SU-DHL-6 (cell line): Measurements from ENCODE around the gene RTL3.
"Not testable (repeated sequence)": the region's sequence is repeated elsewhere in the genome, so short reads cannot be mapped to it uniquely, and the experiment has no call there.

Source experiments
- EZH2phosphoT487 ChIP-seq: fragments of 200-600 bp; sonication (generic), shearing (Covaris generic); conservative IDR thresholded peaks from 2 replicates; pipeline ENCODE4 v1.6.1; 2018; ENCODE audit warnings: mild to moderate bottlenecking, antibody characterized with exemption, low read length, moderate library complexity, mixed read lengths
- TF ChIP-seq, protein P1 (sequence below): fragments of 200-600 bp; sonication (generic); IDR thresholded peaks from one replicate; pipeline ENCODE4 v1.5.1; 2017; ENCODE audit warnings: antibody characterized with exemption, mild to moderate bottlenecking, low read length, moderate library complexity; ENCODE audit not compliant: insufficient read depth, poor library complexity, severe bottlenecking

DNA sequence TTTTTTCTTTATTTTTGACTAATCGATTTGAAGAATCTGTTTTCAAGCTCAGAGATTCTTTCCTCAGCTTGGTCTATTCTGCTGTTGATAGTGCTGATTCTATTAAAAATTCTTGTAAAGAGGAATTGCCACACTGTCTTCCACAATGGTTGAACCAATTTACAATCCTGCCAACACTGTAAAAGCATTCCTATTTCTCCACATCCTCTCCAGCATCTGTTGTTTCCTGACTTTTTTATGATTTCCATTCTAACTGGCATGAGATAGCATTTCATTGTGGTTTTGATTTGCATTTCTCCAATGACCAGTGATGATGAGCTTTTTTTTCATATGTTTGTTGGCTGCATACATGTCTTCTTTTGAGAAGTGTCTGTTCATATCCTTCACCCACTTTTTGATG lies 23.0 kb downstream of the RTL3 start:
- TF ChIP-seq, protein P1, sequence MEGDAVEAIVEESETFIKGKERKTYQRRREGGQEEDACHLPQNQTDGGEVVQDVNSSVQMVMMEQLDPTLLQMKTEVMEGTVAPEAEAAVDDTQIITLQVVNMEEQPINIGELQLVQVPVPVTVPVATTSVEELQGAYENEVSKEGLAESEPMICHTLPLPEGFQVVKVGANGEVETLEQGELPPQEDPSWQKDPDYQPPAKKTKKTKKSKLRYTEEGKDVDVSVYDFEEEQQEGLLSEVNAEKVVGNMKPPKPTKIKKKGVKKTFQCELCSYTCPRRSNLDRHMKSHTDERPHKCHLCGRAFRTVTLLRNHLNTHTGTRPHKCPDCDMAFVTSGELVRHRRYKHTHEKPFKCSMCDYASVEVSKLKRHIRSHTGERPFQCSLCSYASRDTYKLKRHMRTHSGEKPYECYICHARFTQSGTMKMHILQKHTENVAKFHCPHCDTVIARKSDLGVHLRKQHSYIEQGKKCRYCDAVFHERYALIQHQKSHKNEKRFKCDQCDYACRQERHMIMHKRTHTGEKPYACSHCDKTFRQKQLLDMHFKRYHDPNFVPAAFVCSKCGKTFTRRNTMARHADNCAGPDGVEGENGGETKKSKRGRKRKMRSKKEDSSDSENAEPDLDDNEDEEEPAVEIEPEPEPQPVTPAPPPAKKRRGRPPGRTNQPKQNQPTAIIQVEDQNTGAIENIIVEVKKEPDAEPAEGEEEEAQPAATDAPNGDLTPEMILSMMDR: not testable (repeated sequence)
- TF ChIP-seq EZH2phosphoT487: not testable (repeated sequence)
